ENCODE data around the gene PTPRM. TPM values are rescaled to one million over a fixed set of nuclear protein-coding genes. Genes with fewer than 3 reads are reported as not detected.

Gene PTPRM
- total and polyA plus RNA-seq, 2 of the 8 experiments (the other 6 are each of a cell fraction or from before 2014, with no cell fraction given), result 4.1 to 7.0 TPM

GRCh38 chr18:8031496-8031895, 464.4 kb downstream of the PTPRM start:
- Histone ChIP-seq H3K4me2 (ENCODE audit: insufficient read depth in 1 of 2, low read depth in 2 of 2, low read length in 2 of 2) (no peak overlapping the region), H3K4me3 (ENCODE audit: extremely low read depth in 1 of 4, insufficient read depth in 2 of 4, low read depth in 3 of 4, low read length in 4 of 4) (no peak overlapping the region)
- TF ChIP-seq KDM4A (IDR thresholded peaks at IDR 0.05; ENCODE audit: low read depth, low read length, severe bottlenecking) (no peak), GABPA (IDR thresholded peaks at IDR 0.05; ENCODE audit: borderline replicate concordance, insufficient read depth, low read length) (no peak), BACH1 (IDR thresholded peaks at IDR 0.05; ENCODE audit: low read length) (no peak), SP4 (IDR thresholded peaks at IDR 0.05; ENCODE audit: low read length) (no peak), CREB1 (IDR thresholded peaks at IDR 0.05) (no peak), SRF (IDR thresholded peaks at IDR 0.05; ENCODE audit: low read depth, low read length) (no peak), POU5F1 (IDR thresholded peaks at IDR 0.05; ENCODE audit: low read depth, low read length) (no peak), HDAC6 (IDR thresholded peaks at IDR 0.05; ENCODE audit: low read depth, low read length) (no peak), NRF1 (IDR thresholded peaks at IDR 0.05; ENCODE audit: low read depth, low read length) (no peak), JUND (IDR thresholded peaks at IDR 0.05; ENCODE audit: low read length) (no peak), TAF1 (IDR thresholded peaks at IDR 0.05; ENCODE audit: low read depth, low read length) (no peak), SUZ12 (IDR thresholded peaks at IDR 0.05; ENCODE audit: low read length) (no peak), SIN3A (conservative IDR thresholded peaks at IDR 0.05 in 1 of 2, IDR thresholded peaks at IDR 0.05 in 1 of 2; ENCODE audit: low read depth in 1 of 2, low read length in 2 of 2) (no peak), KDM5A (IDR thresholded peaks at IDR 0.05; ENCODE audit: low read length) (no peak), RXRA (IDR thresholded peaks at IDR 0.05; ENCODE audit: insufficient read depth, low read depth, low read length) (no peak), ATF3 (IDR thresholded peaks at IDR 0.05; ENCODE audit: insufficient read depth, low read depth, low read length) (no peak)

More at GRCh38 chr18:8031496-8031895, 464.4 kb downstream of the PTPRM start:
- no peak overlapping the region for H3K23ac ChIP-seq (ENCODE audit: insufficient read length)
- WGBS, 2 experiments (ENCODE audit: extremely low coverage in 1 of 2, insufficient coverage in 1 of 2, insufficient read length in 1 of 2, insufficient replicate concordance in 2 of 2, low coverage in 1 of 2, low lambda C conversion rate in 2 of 2, missing lambda C conversion rate in 1 of 2), result 96% methylated on average over 3 of the region's 3 CpGs; no CpG with 5 or more reads in 1 of the 2 experiments
- no peak overlapping the region for H2BK12ac ChIP-seq (ENCODE audit: low read depth, low read length)
- no peaks in the 10 kb centered on the region for H3K79me2 ChIP-seq (ENCODE audit: control insufficient read depth in 1 of 2, insufficient read depth in 2 of 2, low read length in 2 of 2)
- no peak overlapping the region for H2BK5ac ChIP-seq (ENCODE audit: low read depth, low read length)
- H2BK15ac ChIP-seq (ENCODE audit: low read length), result no peak overlapping the region
- FAIRE-seq (no peak), DNase-seq (ENCODE audit: low read depth in 1 of 2, low spot score in 2 of 2) (no peak)
- no peak overlapping the region for H4K8ac ChIP-seq (ENCODE audit: extremely low read depth, insufficient read depth, low read length)
- H2AK5ac ChIP-seq (ENCODE audit: low read depth, low read length), result no peak overlapping the region
- no peaks in the 10 kb centered on the region; the same call in 1 of the 2 replicates for H3K23me2 ChIP-seq (ENCODE audit: low read depth, low read length)
- no peak overlapping the region for H4K5ac ChIP-seq (ENCODE audit: insufficient read length, low read depth, low read length)
- no peaks in the 10 kb centered on the region for H3K9me3 ChIP-seq (ENCODE audit: insufficient read depth in 2 of 2, low read depth in 1 of 2, low read length in 1 of 2)
- no peak overlapping the region for H3K27ac ChIP-seq (ENCODE audit: low read depth, low read length)
- H4K20me1 ChIP-seq (replicated peaks in 1 of 2; ENCODE audit: control insufficient read depth in 1 of 2, insufficient read depth in 2 of 2, low read length in 2 of 2), result no peaks in the 10 kb centered on the region
- H2BK120ac ChIP-seq (replicated peaks; ENCODE audit: low read depth, low read length), result no peak overlapping the region
- H3K36me3 ChIP-seq (ENCODE audit: control insufficient read depth in 2 of 4, insufficient read depth in 4 of 4, low read length in 3 of 4), result no peaks in the 10 kb centered on the region
- ChIA-PET POLR2A (ENCODE audit: partially characterized antibody) (no interaction called here), CTCF (ENCODE audit: partially characterized antibody) (no interaction called here)
- no peak overlapping the region for H2BK20ac ChIP-seq (ENCODE audit: low read length)
- no peaks in the 10 kb centered on the region for H3K27me3 ChIP-seq (replicated peaks in 1 of 4; ENCODE audit: control insufficient read depth in 3 of 4, extremely low read depth in 1 of 4, insufficient read depth in 3 of 4, low read length in 3 of 4)
- H3K4me1 ChIP-seq (replicated peaks in 1 of 4; ENCODE audit: control insufficient read depth in 3 of 4, insufficient read depth in 4 of 4, low read length in 3 of 4), result peaks cover 0 to 8% (median 4%) of the 10 kb centered on the region in 4 experiments; a peak in 5 of 7 replicates
- H3K56ac ChIP-seq (replicated peaks; ENCODE audit: insufficient read length, low read depth, low read length), result no peak overlapping the region
- no peak overlapping the region for H3K9ac ChIP-seq (replicated peaks in 1 of 4; ENCODE audit: extremely low read depth in 1 of 4, low read depth in 3 of 4, low read length in 3 of 4)
- no peak overlapping the region for H3K4ac ChIP-seq (replicated peaks; ENCODE audit: insufficient read length, low read depth, low read length)
- no peak overlapping the region for H2AFZ ChIP-seq (ENCODE audit: low read length)
- H3K14ac ChIP-seq (ENCODE audit: insufficient read length), result no peak overlapping the region
- H4K91ac ChIP-seq (replicated peaks; ENCODE audit: insufficient read length, low read length), result no peak overlapping the region
- no peak overlapping the region for H3K18ac ChIP-seq (ENCODE audit: extremely low read depth, low read length)
- H3K79me1 ChIP-seq (ENCODE audit: low read depth, low read length), result no peaks in the 10 kb centered on the region
